ENCODE measurements around the gene TDRD6.

DNA sequence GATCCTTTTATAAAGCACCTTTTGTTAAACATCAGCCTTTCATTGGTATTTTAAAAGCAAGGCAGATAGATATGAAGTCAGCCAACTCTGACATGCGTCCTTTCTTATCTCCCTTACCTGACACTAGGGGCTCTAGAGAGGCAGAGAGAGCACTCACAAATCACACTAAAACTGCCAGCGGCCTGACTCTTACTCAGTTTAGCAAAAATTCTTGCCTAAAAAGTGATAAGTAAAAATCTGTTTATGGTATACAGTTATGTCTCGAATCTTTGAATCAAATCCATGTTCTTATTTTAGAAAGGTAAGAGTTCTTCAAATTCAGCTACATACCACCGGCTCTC is 10.4 kb upstream of the TDRD6 start:
- peak in 1 of 7 experiments; percentile 6 for TF ChIP-seq CTCF (IDR thresholded peaks at IDR 0.05)
- TF ChIP-seq POLR2A (IDR thresholded peaks at IDR 0.05): no peak
